MCF 10A (cell line): ENCODE data around the gene LRCOL1. TPM values are rescaled to one million over a fixed set of nuclear protein-coding genes. Genes with fewer than 3 reads are reported as not detected.
A peak's percentile ranks its signal among the peaks of the same experiment; 100 is the strongest.

Experiments used
- BruUV-seq: library from RNA; stranded (reverse); fragments of 400-500 nt; replicated peaks from 2 replicates; lab custom pipeline; 2021; lab: Mats Ljungman, UMichigan
- CTCF ChIA-PET: fragments of 300-600 bp; sonication (Branson Sonifier 250); formaldehyde crosslinking; extraction: SDS; loops from one replicate; lab custom pipeline; 2021; ENCODE audit warnings: antibody characterized with exemption, inconsistent platforms; lab: Yijun Ruan, JAX
- POLR2A ChIA-PET: fragments of 300-600, 350-650 bp; sonication (Branson Sonifier 250); formaldehyde crosslinking; extraction: SDS; loops from one replicate; lab custom pipeline; 2020; ENCODE audit warnings: antibody characterized with exemption, inconsistent platforms; lab: Yijun Ruan, JAX
- DNase-seq: peaks from one replicate; pipeline ENCODE4 v3.0.0-alpha.2; 2018; ENCODE audit not compliant: unreplicated experiment
- H3K27ac Mint-ChIP-seq: one replicate; pipeline ENCODE4 v1.8.0; 2022; ENCODE audit warnings: mild to moderate bottlenecking, low read depth, mixed read lengths; ENCODE audit not compliant: unreplicated experiment
- H3K27me3 Mint-ChIP-seq: one replicate; pipeline ENCODE4 v1.8.0; 2022; ENCODE audit warnings: mixed read lengths; ENCODE audit not compliant: insufficient read depth, unreplicated experiment
- H3K36me3 Mint-ChIP-seq: one replicate; pipeline ENCODE4 v1.8.0; 2022; ENCODE audit warnings: mild to moderate bottlenecking, moderate library complexity, mixed read lengths; ENCODE audit not compliant: insufficient read depth, unreplicated experiment
- H3K4me1 Mint-ChIP-seq: one replicate; pipeline ENCODE4 v1.8.0; 2022; ENCODE audit warnings: mixed read lengths; ENCODE audit not compliant: insufficient read depth, unreplicated experiment
- H3K4me3 Mint-ChIP-seq: one replicate; pipeline ENCODE4 v1.8.0; 2022; ENCODE audit warnings: mild to moderate bottlenecking, moderate library complexity, mixed read lengths; ENCODE audit not compliant: unreplicated experiment
- H3K9me3 Mint-ChIP-seq: one replicate; pipeline ENCODE4 v1.8.0; 2022; ENCODE audit warnings: mixed read lengths; ENCODE audit not compliant: unreplicated experiment
- CTCF ChIP-seq: fragments of 200-600 bp; IDR thresholded peaks from one replicate; pipeline ENCODE4 v1.8.0; 2022; ENCODE audit warnings: antibody characterized with exemption, mild to moderate bottlenecking; ENCODE audit not compliant: unreplicated experiment
- intact Hi-C: fragments of 100-400 bp; cut with micrococcal nuclease; formaldehyde crosslinking; loops from 2 replicates; pipeline ENCODE4 v1.14.1; 2022
- total RNA-seq: library from RNA; stranded (reverse); gene quantifications from 2 replicates; pipeline ENCODE4 v1.2.3, GENCODE V29; 2022

The LRCOL1 gene
- total RNA-seq, 1 experiment from 2014 or later, result not detected

- no peak overlapping the region for H3K4me3 Mint-ChIP-seq
- peaks cover 18% of the 10 kb centered on the region for H3K36me3 Mint-ChIP-seq
- ChIA-PET POLR2A (interaction anchor here (0.6 kb wide), 1 partner anchor 1010 kb away, joined by 3 read pairs; no protein-coding TSS in a partner anchor), CTCF (interaction anchor here (0.6 to 1.1 kb wide), 4 partner anchors 10 to 561 kb away, joined by 3 read pairs; no protein-coding TSS in a partner anchor)
- H3K27me3 Mint-ChIP-seq, result no peaks in the 10 kb centered on the region
- H3K27ac Mint-ChIP-seq, result no peak overlapping the region
- BruUV-seq, result no TSS peak
- no peak for TF ChIP-seq CTCF
- no peaks in the 10 kb centered on the region for H3K4me1 Mint-ChIP-seq
- DNase-seq, result no peak
- H3K9me3 Mint-ChIP-seq, result no peaks in the 10 kb centered on the region
- intact Hi-C loops, result no loop called here
These were observed 29.7 kb upstream of the LRCOL1 start for GRCh38 chr12:132639956-132640520.

- H3K27ac Mint-ChIP-seq, result no peak overlapping the region
- ChIA-PET CTCF (interaction anchor here (0.6 to 3.5 kb wide), 18 partner anchors 8 to 1768 kb away, joined by 3 to 22 read pairs (median 4); no protein-coding TSS in a partner anchor), POLR2A (interaction anchor here (0.5 to 1.0 kb wide), 4 partner anchors 17 to 505 kb away, joined by 3 to 4 read pairs (median 3); no protein-coding TSS in a partner anchor)
- TF ChIP-seq CTCF, result peak; percentile 76
- H3K4me3 Mint-ChIP-seq, result no peak overlapping the region
- H3K4me1 Mint-ChIP-seq, result no peaks in the 10 kb centered on the region
- H3K9me3 Mint-ChIP-seq, result no peaks in the 10 kb centered on the region
- H3K27me3 Mint-ChIP-seq, result no peaks in the 10 kb centered on the region
- peak; percentile 29 for DNase-seq
- intact Hi-C loops, result loop anchor here (1.0 kb wide), 1 partner anchor 38 kb away; no protein-coding TSS in a partner anchor
- H3K36me3 Mint-ChIP-seq, result peaks cover 30% of the 10 kb centered on the region
- BruUV-seq, result no TSS peak
These were observed 28.4 kb upstream of the LRCOL1 start for GRCh38 chr12:132638541-132639408.

GRCh38 chr12:132637811-132638210 is 27.4 kb upstream of the LRCOL1 start:
- Mint-ChIP-seq H3K36me3 (peaks cover 36% of the 10 kb centered on the region), H3K9me3 (no peaks in the 10 kb centered on the region), H3K27ac (no peak overlapping the region), H3K27me3 (no peaks in the 10 kb centered on the region), H3K4me1 (no peaks in the 10 kb centered on the region), H3K4me3 (no peak overlapping the region)
- intact Hi-C loops, result loop anchor here (1.0 kb wide), 1 partner anchor 38 kb away; no protein-coding TSS in a partner anchor
- ChIA-PET POLR2A (interaction anchor here (1.0 kb wide), 1 partner anchor 18 kb away, joined by 4 read pairs; no protein-coding TSS in a partner anchor), CTCF (interaction anchor here (0.7 to 3.5 kb wide), 7 partner anchors 19 to 254 kb away, joined by 3 to 22 read pairs (median 3); no protein-coding TSS in a partner anchor)
- BruUV-seq, result no TSS peak
- no peak for TF ChIP-seq CTCF
- no peak for DNase-seq
